Mucosa of rectum (tissue), 2 donors: ENCODE data around the gene ATP10A.

ENCODE experiments used
- H3K27ac ChIP-seq, 2 donors: one replicate each; pipeline ENCODE4 v1.7.0; 2013; ENCODE audit warnings: inconsistent platforms in 2 of 2, low read depth in 2 of 2, low read length in 2 of 2
- H3K27me3 ChIP-seq, 2 donors: one replicate each; pipeline ENCODE4 v1.7.0; 2013; ENCODE audit warnings: low read length in 2 of 2; ENCODE audit not compliant: control insufficient read depth in 2 of 2, insufficient read depth in 2 of 2
- H3K36me3 ChIP-seq, 2 donors: one replicate each; pipeline ENCODE4 v1.7.0; 2013; ENCODE audit warnings: low read length in 2 of 2; ENCODE audit not compliant: control insufficient read depth in 2 of 2, insufficient read depth in 2 of 2
- H3K4me1 ChIP-seq, 2 donors: one replicate each; pipeline ENCODE4 v1.7.0; 2013; ENCODE audit warnings: low read length in 2 of 2, mild to moderate bottlenecking in 1 of 2; ENCODE audit not compliant: control insufficient read depth in 2 of 2, insufficient read depth in 2 of 2
- H3K4me3 ChIP-seq, 2 donors: one replicate each; pipeline ENCODE4 v1.7.0; 2013; ENCODE audit warnings: low read length in 2 of 2
- H3K9ac ChIP-seq, 2 donors: one replicate each; pipeline ENCODE4 v1.7.0; 2013; ENCODE audit warnings: low read length in 2 of 2, low read depth in 1 of 2, mild to moderate bottlenecking in 1 of 2
- H3K9me3 ChIP-seq, 2 donors: one replicate each; pipeline ENCODE4 v1.7.0; 2013; ENCODE audit warnings: low read length in 2 of 2; ENCODE audit not compliant: control insufficient read depth in 2 of 2
- donor health status: healthy.
- donor health status: Normal muscosa, but diverticular disease.

Gene ATP10A

GRCh38 chr15:25807063-25807462 is 56.1 kb downstream of the ATP10A start:
- no peak overlapping the region for H3K4me3 ChIP-seq
- H3K9me3 ChIP-seq = no peaks in the 10 kb centered on the region
- no peak overlapping the region for H3K9ac ChIP-seq
- H3K27ac ChIP-seq = no peak overlapping the region
- no peaks in the 10 kb centered on the region for H3K27me3 ChIP-seq
- no peaks in the 10 kb centered on the region for H3K36me3 ChIP-seq
- H3K4me1 ChIP-seq = no peaks in the 10 kb centered on the region

GRCh38 chr15:25805031-25805430 is 58.1 kb downstream of the ATP10A start:
- no peaks in the 10 kb centered on the region for H3K4me1 ChIP-seq
- H3K27ac ChIP-seq = no peak overlapping the region
- no peak overlapping the region for H3K9ac ChIP-seq
- no peak overlapping the region for H3K4me3 ChIP-seq
- no peaks in the 10 kb centered on the region for H3K9me3 ChIP-seq
- H3K27me3 ChIP-seq = no peaks in the 10 kb centered on the region
- H3K36me3 ChIP-seq = no peaks in the 10 kb centered on the region

- no peak overlapping the region for H3K4me3 ChIP-seq
- no peaks in the 10 kb centered on the region for H3K9me3 ChIP-seq
- no peaks in the 10 kb centered on the region for H3K36me3 ChIP-seq
- no peaks in the 10 kb centered on the region for H3K4me1 ChIP-seq
- H3K27ac ChIP-seq = no peak overlapping the region
- H3K27me3 ChIP-seq = no peaks in the 10 kb centered on the region
- no peak overlapping the region for H3K9ac ChIP-seq
These were observed 58.7 kb downstream of the ATP10A start for GRCh38 chr15:25804451-25804850.

GRCh38 chr15:25803541-25803940 is 59.6 kb downstream of the ATP10A start:
- Histone ChIP-seq H3K4me3 (no peak overlapping the region), H3K36me3 (no peaks in the 10 kb centered on the region), H3K9me3 (peaks cover 0 to under 1% of the 10 kb centered on the region in 2 donors), H3K9ac (no peak overlapping the region), H3K27me3 (no peaks in the 10 kb centered on the region), H3K4me1 (no peaks in the 10 kb centered on the region), H3K27ac (no peak overlapping the region)

GRCh38 chr15:25803036-25803435 is 60.1 kb downstream of the ATP10A start:
- Histone ChIP-seq H3K27ac (no peak overlapping the region), H3K9me3 (peaks cover 0 to 2% of the 10 kb centered on the region in 2 donors), H3K9ac (no peak overlapping the region), H3K36me3 (no peaks in the 10 kb centered on the region), H3K4me1 (no peaks in the 10 kb centered on the region), H3K4me3 (no peak overlapping the region), H3K27me3 (no peaks in the 10 kb centered on the region)

GRCh38 chr15:25802285-25802830 is 60.8 kb downstream of the ATP10A start:
- no peak overlapping the region for H3K27ac ChIP-seq
- peaks cover 0 to 2% of the 10 kb centered on the region in 2 donors for H3K9me3 ChIP-seq
- H3K4me3 ChIP-seq = no peak overlapping the region
- H3K27me3 ChIP-seq = no peaks in the 10 kb centered on the region
- no peaks in the 10 kb centered on the region for H3K36me3 ChIP-seq
- no peaks in the 10 kb centered on the region for H3K4me1 ChIP-seq
- H3K9ac ChIP-seq = no peak overlapping the region

GRCh38 chr15:25801586-25802284 is 61.4 kb downstream of the ATP10A start:
- Histone ChIP-seq H3K27ac (no peak overlapping the region), H3K9me3 (peaks cover 0 to 2% of the 10 kb centered on the region in 2 donors)

GRCh38 chr15:25800761-25801515 is 62.2 kb downstream of the ATP10A start:
- Histone ChIP-seq H3K27me3 (no peaks in the 10 kb centered on the region), H3K36me3 (no peaks in the 10 kb centered on the region), H3K4me3 (no peak overlapping the region), H3K4me1 (no peaks in the 10 kb centered on the region), H3K9ac (no peak overlapping the region), H3K9me3 (peaks cover 0 to 2% of the 10 kb centered on the region in 2 donors), H3K27ac (no peak overlapping the region)

More at GRCh38 chr15:25801586-25802284, 61.4 kb downstream of the ATP10A start:
- no peaks in the 10 kb centered on the region for H3K36me3 ChIP-seq
- no peak overlapping the region for H3K4me3 ChIP-seq
- H3K4me1 ChIP-seq = no peaks in the 10 kb centered on the region
- no peaks in the 10 kb centered on the region for H3K27me3 ChIP-seq
- H3K9ac ChIP-seq = no peak overlapping the region

- Histone ChIP-seq H3K9ac (no peak overlapping the region), H3K27ac (no peak overlapping the region), H3K4me1 (no peaks in the 10 kb centered on the region), H3K4me3 (no peak overlapping the region), H3K27me3 (no peaks in the 10 kb centered on the region), H3K9me3 (peaks cover 0 to 2% of the 10 kb centered on the region in 2 donors), H3K36me3 (no peaks in the 10 kb centered on the region)
These were observed 63.0 kb downstream of the ATP10A start for GRCh38 chr15:25799906-25800700.
